ENCODE data around the gene EML6. TPM values are rescaled to one million over a fixed set of nuclear protein-coding genes. Genes with fewer than 3 reads are reported as not detected.

The EML6 gene
- total and polyA plus RNA-seq, 3 donors from 2014 or later = 7.6 to 17.3 (median 12.1) TPM

GRCh38 chr2:54950811-54951210 is 227.3 kb downstream of the EML6 start:
- no peak for DNase-seq
- TF ChIP-seq POLR2A (IDR thresholded peaks at IDR 0.05) = no peak
- TF ChIP-seq, protein P1, sequence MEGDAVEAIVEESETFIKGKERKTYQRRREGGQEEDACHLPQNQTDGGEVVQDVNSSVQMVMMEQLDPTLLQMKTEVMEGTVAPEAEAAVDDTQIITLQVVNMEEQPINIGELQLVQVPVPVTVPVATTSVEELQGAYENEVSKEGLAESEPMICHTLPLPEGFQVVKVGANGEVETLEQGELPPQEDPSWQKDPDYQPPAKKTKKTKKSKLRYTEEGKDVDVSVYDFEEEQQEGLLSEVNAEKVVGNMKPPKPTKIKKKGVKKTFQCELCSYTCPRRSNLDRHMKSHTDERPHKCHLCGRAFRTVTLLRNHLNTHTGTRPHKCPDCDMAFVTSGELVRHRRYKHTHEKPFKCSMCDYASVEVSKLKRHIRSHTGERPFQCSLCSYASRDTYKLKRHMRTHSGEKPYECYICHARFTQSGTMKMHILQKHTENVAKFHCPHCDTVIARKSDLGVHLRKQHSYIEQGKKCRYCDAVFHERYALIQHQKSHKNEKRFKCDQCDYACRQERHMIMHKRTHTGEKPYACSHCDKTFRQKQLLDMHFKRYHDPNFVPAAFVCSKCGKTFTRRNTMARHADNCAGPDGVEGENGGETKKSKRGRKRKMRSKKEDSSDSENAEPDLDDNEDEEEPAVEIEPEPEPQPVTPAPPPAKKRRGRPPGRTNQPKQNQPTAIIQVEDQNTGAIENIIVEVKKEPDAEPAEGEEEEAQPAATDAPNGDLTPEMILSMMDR (IDR thresholded peaks at IDR 0.05) = no peak
- Histone ChIP-seq H3K9me3 (no peaks in the 10 kb centered on the region), H3K36me3 (ENCODE audit: low read depth, missing control alignments) (no peaks in the 10 kb centered on the region), H3K27me3 (no peaks in the 10 kb centered on the region), H3K27ac (no peak overlapping the region), H3K4me3 (no peak overlapping the region), H3K4me1 (peaks cover 7% of the 10 kb centered on the region)
- 90 to 98% methylated on average over 3 of the region's 3 CpGs for WGBS, 2 donors
- intact Hi-C loops (cut with DNase I; ENCODE audit: low total_unique reads) = no loop called here

DNA sequence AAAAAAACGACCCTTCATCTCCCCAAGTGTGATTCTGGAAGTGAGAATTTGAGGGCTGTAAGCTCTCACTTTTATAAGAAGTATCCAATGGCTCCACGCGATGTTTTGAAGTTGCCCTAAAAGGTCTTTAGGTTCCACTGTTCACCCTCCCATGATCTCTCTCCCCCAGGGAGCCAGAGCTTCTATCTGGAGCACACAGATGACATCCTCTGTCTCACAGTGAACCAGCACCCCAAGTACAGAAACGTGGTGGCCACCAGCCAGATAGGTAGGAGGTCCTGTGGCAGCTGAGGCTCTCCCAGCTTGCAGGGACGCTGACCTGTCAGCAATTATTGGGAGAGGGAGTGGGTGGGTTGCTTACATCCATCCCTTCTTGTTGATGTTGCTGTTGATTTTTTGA is 229.0 kb downstream of the EML6 start:
- Histone ChIP-seq H3K4me3 (no peak overlapping the region), H3K4me1 (no peaks in the 10 kb centered on the region), H3K9me3 (no peaks in the 10 kb centered on the region), H3K27me3 (no peaks in the 10 kb centered on the region), H3K27ac (no peak overlapping the region), H3K36me3 (ENCODE audit: low read depth, missing control alignments) (no peaks in the 10 kb centered on the region)
- DNase-seq = no peak
- TF ChIP-seq POLR2A (IDR thresholded peaks at IDR 0.05) = no peak
- TF ChIP-seq, protein P1 (IDR thresholded peaks at IDR 0.05) = no peak
- 72 to 79% methylated on average over 3 to 5 of the region's 5 CpGs for WGBS, 2 donors
- intact Hi-C loops (cut with DNase I; ENCODE audit: low total_unique reads) = no loop called here

DNA sequence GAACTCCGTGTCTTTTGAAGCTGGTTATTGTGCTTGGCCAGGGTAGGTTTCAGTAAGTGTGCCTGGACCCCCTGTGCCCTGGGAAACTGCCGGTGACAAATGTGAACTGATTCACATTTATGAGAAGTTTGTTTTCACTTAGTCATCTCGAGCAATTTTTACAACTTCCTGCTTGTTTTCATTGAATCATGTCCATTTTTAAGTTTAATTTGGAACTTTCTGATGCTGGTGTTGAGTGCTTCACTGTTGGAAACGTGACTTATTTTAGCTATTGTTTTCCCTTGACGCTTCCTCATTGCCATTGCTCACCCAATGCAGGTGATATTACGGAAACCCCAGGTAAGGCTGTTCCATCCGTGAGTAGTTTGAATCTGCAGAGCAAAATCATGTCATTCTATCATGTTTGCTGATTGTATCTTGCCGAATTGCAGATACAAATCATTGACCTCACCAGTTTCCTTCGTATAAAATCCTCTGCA is 229.6 kb downstream of the EML6 start:
- WGBS, 2 donors = 67 to 72% methylated on average over 9 of the region's 9 CpGs
- Histone ChIP-seq H3K27me3 (no peaks in the 10 kb centered on the region), H3K4me1 (no peaks in the 10 kb centered on the region), H3K9me3 (no peaks in the 10 kb centered on the region), H3K36me3 (ENCODE audit: low read depth, missing control alignments) (no peaks in the 10 kb centered on the region), H3K27ac (no peak overlapping the region), H3K4me3 (no peak overlapping the region)
- no peak for DNase-seq
- TF ChIP-seq, protein P1 (IDR thresholded peaks at IDR 0.05) = no peak
- no peak for TF ChIP-seq POLR2A (IDR thresholded peaks at IDR 0.05)
- intact Hi-C loops (cut with DNase I; ENCODE audit: low total_unique reads) = no loop called here

DNA sequence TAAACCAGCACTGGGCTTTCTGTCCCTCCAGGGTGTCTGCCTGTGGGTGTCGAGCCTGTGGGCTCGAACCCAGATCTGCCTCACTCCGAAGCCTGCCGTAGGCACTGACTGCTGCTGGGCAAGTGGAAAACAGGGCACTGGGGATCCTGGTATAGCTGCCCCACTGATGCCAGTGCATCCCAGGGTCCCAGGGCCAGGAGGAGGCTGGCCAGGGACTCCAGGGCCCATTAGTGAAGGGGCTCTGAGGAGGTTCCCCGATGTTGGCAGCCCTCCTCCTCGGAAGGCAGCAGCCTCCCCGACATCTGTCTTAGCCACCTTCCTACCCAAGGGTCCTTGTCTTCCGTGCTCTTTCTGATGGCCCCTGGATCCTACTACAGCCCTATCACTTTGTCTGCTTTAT is 230.7 kb downstream of the EML6 start:
- H3K4me1 ChIP-seq = no peaks in the 10 kb centered on the region
- no peak for DNase-seq
- TF ChIP-seq, protein P1 (IDR thresholded peaks at IDR 0.05) = no peak
- TF ChIP-seq POLR2A (IDR thresholded peaks at IDR 0.05) = no peak
- intact Hi-C loops (cut with DNase I; ENCODE audit: low total_unique reads) = no loop called here
- H3K36me3 ChIP-seq (ENCODE audit: low read depth, missing control alignments) = no peaks in the 10 kb centered on the region
- H3K27me3 ChIP-seq = no peaks in the 10 kb centered on the region
- no peak overlapping the region for H3K4me3 ChIP-seq
- 81 to 88% methylated on average over 8 of the region's 8 CpGs for WGBS, 2 donors
- no peak overlapping the region for H3K27ac ChIP-seq
- no peaks in the 10 kb centered on the region for H3K9me3 ChIP-seq

DNA sequence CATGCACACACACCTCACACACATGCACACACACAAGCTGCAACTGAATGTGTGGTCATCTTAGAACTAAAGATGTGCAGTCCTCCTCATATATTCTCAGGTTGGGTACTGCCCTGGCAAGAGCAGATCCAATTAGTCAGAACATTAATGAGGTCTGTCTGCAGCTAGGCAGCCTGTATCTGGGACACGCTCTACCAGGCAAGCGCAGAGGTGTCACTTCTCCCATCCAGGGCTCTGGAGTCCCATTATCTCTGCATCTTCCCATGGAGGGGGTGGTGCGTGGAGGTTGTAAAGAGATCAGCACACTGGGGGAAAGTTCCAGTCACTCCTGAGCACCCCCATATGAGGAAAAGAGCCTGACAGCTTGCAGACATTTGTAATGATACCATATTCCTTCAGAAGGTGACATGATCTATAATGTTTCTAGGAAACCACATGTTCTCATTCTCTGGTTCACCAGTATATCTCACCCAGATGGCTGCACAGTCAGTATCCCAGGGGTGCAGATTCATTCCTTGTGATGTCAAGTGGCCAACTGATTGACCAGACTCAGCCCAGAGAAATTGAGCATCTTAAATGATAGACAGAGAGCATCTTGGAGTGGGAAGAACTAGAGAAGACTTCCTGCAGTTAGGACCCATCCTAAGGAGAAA is 231.4 kb downstream of the EML6 start:
- Histone ChIP-seq H3K27me3 (no peaks in the 10 kb centered on the region), H3K4me1 (no peaks in the 10 kb centered on the region), H3K27ac (no peak overlapping the region), H3K36me3 (ENCODE audit: low read depth, missing control alignments) (no peaks in the 10 kb centered on the region), H3K9me3 (no peaks in the 10 kb centered on the region), H3K4me3 (no peak overlapping the region)
- no peak for TF ChIP-seq POLR2A (IDR thresholded peaks at IDR 0.05)
- TF ChIP-seq, protein P1 (IDR thresholded peaks at IDR 0.05) = no peak
- DNase-seq = no peak
- 96 to 97% methylated on average over 3 of the region's 3 CpGs for WGBS, 2 donors
- intact Hi-C loops (cut with DNase I; ENCODE audit: low total_unique reads) = no loop called here
